K562 (cell line): ENCODE measurements around the gene PCDHGA5. TPM values are rescaled to one million over a fixed set of nuclear protein-coding genes. Genes with fewer than 3 reads are reported as not detected.

Experiments used
- ATAC-seq: fragments of 200-7000 bp; cut with Tn5 transposase; 3 replicates; pipeline ENCODE4 v1.9.1; 2020; ENCODE audit warnings: moderate library complexity
- BruUV-seq: library from RNA; stranded (reverse); fragments of 400-500 nt; replicated peaks from 2 replicates; lab custom pipeline; 2021; lab: Mats Ljungman, UMichigan
- CTCF ChIA-PET: fragments of 300-600 bp; formaldehyde crosslinking; extraction: SDS; loops from one replicate; lab custom pipeline; 2021; ENCODE audit warnings: low intra/inter-chr PET ratio; lab: Yijun Ruan, JAX
- POLR2A ChIA-PET: fragments of 300-600, 350-650 bp; sonication (Branson Sonifier 250); formaldehyde crosslinking; extraction: SDS; loops from one replicate; lab custom pipeline; 2021; ENCODE audit warnings: antibody characterized with exemption, inconsistent platforms; lab: Yijun Ruan, JAX
- DNase-seq, 4 experiments: peaks; one replicate each; pipeline versions ENCODE4 v3.0.0 to v3.0.0-alpha.2; 2011 to 2018; ENCODE audit warnings: low spot score in 3 of 4, mixed read lengths in 3 of 4; ENCODE audit errors: extremely low read depth in 1 of 4
- FAIRE-seq: peaks from 2 replicates; lab custom pipeline; 2011; peaks lifted over from hg19 to GRCh38; lab: Jason Lieb, UNC
- H2AFZ ChIP-seq: 2 replicates; pipeline ENCODE4 v1.6.0; 2011; ENCODE audit warnings: low read depth, low read length, control low read depth, inconsistent platforms
- H3K27ac ChIP-seq: fragments of 200-600 bp; 3 replicates; pipeline ENCODE4 v1.8.0; 2011; ENCODE audit warnings: low read depth, mild to moderate bottlenecking, control low read depth, inconsistent platforms, low read length, moderate library complexity, mixed read lengths; ENCODE audit errors: extremely low read depth
- H3K27me3 ChIP-seq, 2 experiments: fragments of 300-600 bp in 1 of 2; 2 replicates in 1 of 2; 3 replicates in 1 of 2; pipeline versions ENCODE4 v1.6.0 to v1.8.0; 2011; ENCODE audit warnings: inconsistent platforms in 2 of 2, low read length in 2 of 2, mild to moderate bottlenecking in 1 of 2, mixed read lengths in 1 of 2, moderate library complexity in 1 of 2; ENCODE audit not compliant: control insufficient read depth in 2 of 2, insufficient read depth in 2 of 2
- H3K36me3 ChIP-seq: fragments of 300-600 bp; 3 replicates; pipeline ENCODE4 v1.8.0; 2011; ENCODE audit warnings: mild to moderate bottlenecking, low read length, inconsistent platforms; ENCODE audit not compliant: control insufficient read depth, insufficient read depth
- H3K4me1 ChIP-seq, 2 experiments: fragments of 200-600 bp in 1 of 2; replicated peaks in 1 of 2; 2 replicates in 1 of 2; 3 replicates in 1 of 2; pipeline versions ENCODE4 v1.5.1 to v1.8.0; 2011; ENCODE audit warnings: inconsistent platforms in 2 of 2, low read length in 2 of 2, mild to moderate bottlenecking in 1 of 2, mixed read lengths in 1 of 2, moderate library complexity in 1 of 2; ENCODE audit not compliant: control insufficient read depth in 2 of 2, insufficient read depth in 2 of 2
- H3K4me2 ChIP-seq: 2 replicates; pipeline ENCODE4 v1.6.1; 2011; ENCODE audit warnings: low read length, control low read depth, inconsistent platforms, mixed read lengths; ENCODE audit not compliant: insufficient read depth
- H3K4me3 ChIP-seq: fragments of 200-600 bp; sonication (generic), shearing (Covaris generic); 2 replicates; pipeline ENCODE4 v1.5.1; 2016; ENCODE audit warnings: control low read depth, inconsistent platforms
- H3K79me2 ChIP-seq: fragments of 200-600 bp; 3 replicates; pipeline ENCODE4 v1.8.0; 2011; ENCODE audit warnings: low read length, inconsistent platforms; ENCODE audit not compliant: control insufficient read depth, insufficient read depth
- H3K9ac ChIP-seq, 2 experiments: 2 replicates each; pipeline versions ENCODE4 v1.6.0 to v1.6.1; 2011; ENCODE audit warnings: low read depth in 2 of 2, low read length in 2 of 2, control low read depth in 1 of 2, inconsistent platforms in 1 of 2, mild to moderate bottlenecking in 1 of 2, mixed read lengths in 1 of 2; ENCODE audit not compliant: insufficient read depth in 1 of 2
- H3K9me1 ChIP-seq: one replicate; pipeline ENCODE4 v1.6.0; 2011; ENCODE audit warnings: inconsistent platforms, mild to moderate bottlenecking, low read length, moderate library complexity; ENCODE audit not compliant: control insufficient read depth, insufficient read depth
- H3K9me3 ChIP-seq: replicated peaks from 2 replicates; pipeline ENCODE4 v1.5.1; 2011; ENCODE audit warnings: low read depth, low read length, inconsistent platforms; ENCODE audit not compliant: control insufficient read depth, insufficient read depth
- H4K20me1 ChIP-seq: replicated peaks from 2 replicates; pipeline ENCODE4 v1.6.1; 2011; ENCODE audit warnings: low read length, inconsistent platforms, mixed read lengths; ENCODE audit not compliant: control insufficient read depth, insufficient read depth
- CAMTA2 ChIP-seq: fragments of 250-450 bp; sonication (Bioruptor Pico); conservative IDR thresholded peaks from 2 replicates; pipeline ENCODE4 v1.5.1; 2022
- CCNT2 ChIP-seq: IDR thresholded peaks from 2 replicates; pipeline ENCODE4 v1.6.1; 2011; ENCODE audit warnings: borderline replicate concordance, low read depth, mild to moderate bottlenecking, moderate library complexity, mixed read lengths, low read length; ENCODE audit not compliant: insufficient read length; ENCODE audit errors: extremely low read depth
- DEAF1 ChIP-seq: fragments of 450-650 bp; formaldehyde crosslinking; IDR thresholded peaks from 2 replicates; pipeline ENCODE4 v1.4.0; 2020; ENCODE audit warnings: mild to moderate bottlenecking, moderate library complexity
- E2F8 ChIP-seq: fragments of 450-650 bp; IDR thresholded peaks from 2 replicates; pipeline ENCODE4 v1.7.1; 2018; ENCODE audit warnings: mild to moderate bottlenecking, low read depth; ENCODE audit not compliant: partially characterized antibody
- ELK1 ChIP-seq: sonication (generic); formaldehyde crosslinking; IDR thresholded peaks from 2 replicates; pipeline ENCODE4 v1.8.1; 2022; ENCODE audit warnings: missing genetic modification reagents
- FOXP1 ChIP-seq: sonication (generic); formaldehyde crosslinking; IDR thresholded peaks from 2 replicates; pipeline ENCODE4 v1.8.0; 2022; ENCODE audit warnings: mild to moderate bottlenecking, missing genetic modification reagents
- L3MBTL2 ChIP-seq: fragments of 450-650 bp; IDR thresholded peaks from 2 replicates; pipeline ENCODE4 v1.6.1; 2016; ENCODE audit warnings: mild to moderate bottlenecking, moderate library complexity
- MBD2 ChIP-seq: sonication (generic); IDR thresholded peaks from 2 replicates; pipeline ENCODE4 v1.6.1; 2016; ENCODE audit warnings: low read depth, borderline replicate concordance
- NCOA1 ChIP-seq: fragments of 450-650 bp; IDR thresholded peaks from 2 replicates; pipeline ENCODE4 v1.6.1; 2016; ENCODE audit warnings: low read depth
- PHF8 ChIP-seq: fragments of 200-600 bp; sonication (generic); IDR thresholded peaks from 2 replicates; pipeline ENCODE4 v1.6.1; 2012; ENCODE audit warnings: mixed run types, mild to moderate bottlenecking, inconsistent platforms, low read length, moderate library complexity, borderline replicate concordance
- POLR2G ChIP-seq: fragments of 200-400 bp; formaldehyde crosslinking; IDR thresholded peaks from 2 replicates; pipeline ENCODE4 v1.6.1; 2017; ENCODE audit warnings: low read depth, mild to moderate bottlenecking, antibody characterized with exemption, low read length, moderate library complexity
- ZNF507 ChIP-seq: conservative IDR thresholded peaks from 2 replicates; pipeline ENCODE4 v1.6.1; 2017; ENCODE audit warnings: missing genetic modification characterization, missing compliant biosample characterization
- ZNF583 ChIP-seq: fragments of 250-450 bp; sonication (Bioruptor Pico); IDR thresholded peaks from 2 replicates; pipeline ENCODE4 v1.4.0; 2020
- ZNF76 ChIP-seq: fragments of 250-450 bp; sonication (Bioruptor Pico); IDR thresholded peaks from 2 replicates; pipeline ENCODE4 v1.4.0; 2020; ENCODE audit warnings: mild to moderate bottlenecking, moderate library complexity, borderline replicate concordance
- WGBS: fragments of 100-300 bp; shearing (Covaris generic); methylation state at CpG from one replicate; pipeline ENCODE4 v1.1.6; 2016; ENCODE audit warnings: low coverage, mixed read lengths; ENCODE audit not compliant: insufficient coverage; ENCODE audit errors: missing lambda C conversion rate; 5-methylcytosine and 5-hydroxymethylcytosine counted together
- in situ Hi-C: fragments of 300-500 bp; cut with MboI; formaldehyde crosslinking; loops from 4 replicates; pipeline ENCODE4 v1.15.0; 2018; ENCODE audit warnings: inconsistent platforms, mixed read lengths
- intact Hi-C: fragments of 100-400 bp; cut with micrococcal nuclease; formaldehyde crosslinking; loops from 2 replicates; pipeline ENCODE4 v1.14.2; 2022
- polyA plus RNA-seq, 8 experiments: library from polyadenylated mRNA; depleted of rRNA in 4 of 8; stranded (reverse) in 5 of 8; unstranded in 3 of 8; fragments of >200 nt; fragmentation: Nextera tagmentation in 2 of 8; fragmentation: Illumina TruSeq in 1 of 8; extraction: Ambion mirVana in 2 of 8; extraction: Trizol in 1 of 8; gene quantifications; 2 replicates each; pipeline versions ENCODE4 v1.2.1 to v1.2.3, GENCODE V29; 2011 to 2014; ENCODE audit warnings: inconsistent platforms in 1 of 8, missing spikeins in 1 of 8
- total RNA-seq, 7 experiments: library from RNA; depleted of rRNA in 6 of 7; stranded (reverse); fragments of >200 nt in 6 of 7; fragmentation: Illumina TruSeq in 2 of 7; extraction: Trizol in 2 of 7; gene quantifications; 2 replicates each; pipeline versions ENCODE4 v1.2.1 to v1.2.3, GENCODE V29; 2011 to 2021; ENCODE audit warnings: low replicate concordance in 1 of 7

Gene PCDHGA5
- total and polyA plus RNA-seq, 9 of the 15 experiments (the other 6 are each of a cell fraction or from before 2014, with no cell fraction given), result 0.01 to 0.18 (median 0.12) TPM; not detected in 1

- BruUV-seq, result TSS peak; percentile 69
- Histone ChIP-seq H3K9ac (peak within 1 kb of the TSS; percentile 92 to 93), H3K9me1 (no peaks in the 10 kb centered on the region), H3K27ac (peak within 1 kb of the TSS; percentile 92), H3K36me3 (peaks cover 26% of the 10 kb centered on the region), H3K9me3 (peaks cover 22% of the 10 kb centered on the region), H3K79me2 (peaks cover 29% of the 10 kb centered on the region), H3K4me1 (peaks cover 0 to 9% of the 10 kb centered on the region in 2 experiments; a peak in 1 of 5 replicates), H3K4me2 (peak within 1 kb of the TSS; percentile 85), H3K27me3 (no peaks in the 10 kb centered on the region), H3K4me3 (peak within 1 kb of the TSS; percentile 70), H2AFZ (peak within 1 kb of the TSS; percentile 94), H4K20me1 (no peaks in the 10 kb centered on the region)
- in situ Hi-C loops (no loop called here), intact Hi-C loops (loop anchor here (10.0 kb wide), 1 partner anchor 106 kb away; the partner anchor contains the start of gene PCDHB13)
- ATAC-seq, result peak; percentile 98
- under 1% methylated on average over 65 of the region's 67 CpGs for WGBS
- POLR2A ChIA-PET, result interaction anchor here (0.7 to 1.9 kb wide), 16 partner anchors 8 to 692 kb away, joined by 3 to 14 read pairs (median 5); partner anchors contain the start of genes GNPDA1, PCDHB15, PCDHGA1 and PCDHGB3
- peak; percentile 95 to 98 (median 96) for DNase-seq
- CTCF ChIA-PET, result interaction anchor here (0.6 to 1.6 kb wide), 6 partner anchors 239 to 293 kb away, joined by 3 to 5 read pairs (median 3); no protein-coding TSS in a partner anchor
- FAIRE-seq, result peak; percentile 93
- TF ChIP-seq DEAF1 (CRISPR knock-in tag) (no peak), ZNF583 (no peak; the same call in 1 of the 2 replicates), PHF8 (peak; percentile 99), FOXP1 (CRISPR knock-in tag) (peak; percentile 88; the same call in 1 of the 2 replicates), ZNF76 (CRISPR knock-in tag) (no peak), ZNF507 (tag) (no peak), POLR2G (peak; percentile 99), NCOA1 (peak; percentile 22; the same call in 1 of the 2 replicates), ELK1 (CRISPR knock-in tag) (no peak), CAMTA2 (CRISPR knock-in tag) (peak; percentile 68; the same call in 1 of the 2 replicates), L3MBTL2 (peak; percentile 96), MBD2 (peak; percentile 67; the same call in 1 of the 2 replicates), CCNT2 (peak; percentile 38), E2F8 (peak; percentile 21)
Measured at GRCh38 chr5:141320225-141321169, 43.5 kb upstream of the PCDHGA5 start, which contains the start of gene TAF7. TSS of gene TAF7 (minus strand) at chr5:141320784. CDS start at chr5:141320044, 740 bp downstream.
